HepG2 (cell line): ENCODE data around the gene GMPR.

ENCODE experiments used
- EZH2 ChIP-seq: conservative IDR thresholded peaks from 2 replicates; pipeline ENCODE4 v1.6.1; 2012; ENCODE audit warnings: mild to moderate bottlenecking, low read depth, low read length, moderate library complexity
- HNF4A ChIP-seq: sonication (generic); formaldehyde crosslinking; IDR thresholded peaks from 2 replicates; pipeline ENCODE4 v1.4.0; 2020; ENCODE audit warnings: missing genetic modification reagents
- KDM5B ChIP-seq: sonication (generic); formaldehyde crosslinking; IDR thresholded peaks from 2 replicates; pipeline ENCODE4 v1.4.0; 2020; ENCODE audit warnings: missing genetic modification reagents, mild to moderate bottlenecking, borderline replicate concordance
- PITX1 ChIP-seq: sonication (generic); formaldehyde crosslinking; IDR thresholded peaks from 2 replicates; pipeline ENCODE4 v1.5.1; 2020; ENCODE audit warnings: mild to moderate bottlenecking, missing genetic modification reagents
- ZKSCAN8 ChIP-seq: IDR thresholded peaks from 2 replicates; pipeline ENCODE4 v1.6.1; 2016; ENCODE audit warnings: borderline replicate concordance, missing genetic modification reagents, missing compliant biosample characterization
- ZNF674 ChIP-seq: sonication (generic); formaldehyde crosslinking; IDR thresholded peaks from 2 replicates; pipeline ENCODE4 v1.5.0; 2020; ENCODE audit warnings: low read depth, mild to moderate bottlenecking, missing genetic modification reagents
- ZSCAN9 ChIP-seq: IDR thresholded peaks from 2 replicates; pipeline ENCODE4 v1.6.1; 2016; ENCODE audit warnings: borderline replicate concordance

GRCh38 chr6:16251706-16252105, 13.3 kb downstream of the GMPR start:
- TF ChIP-seq HNF4A (CRISPR knock-in tag): no peak
- TF ChIP-seq ZNF674 (CRISPR knock-in tag): no peak
- no peak for TF ChIP-seq KDM5B (CRISPR knock-in tag)
- TF ChIP-seq ZKSCAN8 (CRISPR knock-in tag): no peak
- TF ChIP-seq ZSCAN9 (CRISPR knock-in tag): no peak
- no peak for TF ChIP-seq PITX1 (CRISPR knock-in tag)
- no peak for TF ChIP-seq EZH2
